Brain microvascular endothelial cell (primary cell): ENCODE data around the gene PDE11A.

Experiments used
- DNase-seq: peaks from one replicate; pipeline ENCODE4 v3.0.0-alpha.2; 2020
- H3K27ac ChIP-seq: fragments of 250-450 bp; sonication (Bioruptor Pico); 2 replicates; pipeline ENCODE4 v1.5.1; 2020; ENCODE audit warnings: mild to moderate bottlenecking, moderate library complexity
- H3K27me3 ChIP-seq: fragments of 250-450 bp; sonication (Bioruptor Pico); replicated peaks from 2 replicates; pipeline ENCODE4 v1.5.1; 2020; ENCODE audit warnings: mild to moderate bottlenecking
- H3K36me3 ChIP-seq: fragments of 250-450 bp; sonication (Bioruptor Pico); replicated peaks from 2 replicates; pipeline ENCODE4 v1.5.1; 2020; ENCODE audit warnings: mild to moderate bottlenecking
- H3K4me3 ChIP-seq: 2 replicates; pipeline ENCODE4 v1.5.1; 2011; ENCODE audit warnings: low read depth, mild to moderate bottlenecking, control low read depth, low read length, moderate library complexity
- CTCF ChIP-seq: IDR thresholded peaks from 2 replicates; pipeline ENCODE4 v1.5.1; 2011; ENCODE audit warnings: low read depth, mild to moderate bottlenecking, moderate library complexity, low read length, control low read depth, inconsistent platforms; ENCODE audit errors: missing control alignments
- in situ Hi-C: cut with HindIII; loops from 2 replicates; pipeline ENCODE4 v1.10.0; 2017; ENCODE audit warnings: low sequenced_read_pairs, low pct_ligation_motif_present

PDE11A gene

GRCh38 chr2:177600917-177601316 is 471.7 kb downstream of the PDE11A start:
- no peaks in the 10 kb centered on the region for H3K36me3 ChIP-seq
- H3K4me3 ChIP-seq, result no peak overlapping the region
- in situ Hi-C loops, result no loop called here
- no peak for DNase-seq
- H3K27ac ChIP-seq, result no peak overlapping the region
- peaks cover 2% of the 10 kb centered on the region for H3K27me3 ChIP-seq
- no peak for TF ChIP-seq CTCF

- no peak overlapping the region for H3K27ac ChIP-seq
- no peak overlapping the region for H3K4me3 ChIP-seq
- H3K36me3 ChIP-seq, result no peaks in the 10 kb centered on the region
- peaks cover 2% of the 10 kb centered on the region for H3K27me3 ChIP-seq
- no peak for TF ChIP-seq CTCF
- in situ Hi-C loops, result no loop called here
- no peak for DNase-seq
Observed at GRCh38 chr2:177599956-177600355, 472.6 kb downstream of the PDE11A start.

GRCh38 chr2:177599139-177599688 is 473.4 kb downstream of the PDE11A start:
- Histone ChIP-seq H3K4me3 (no peak overlapping the region), H3K27ac (no peak overlapping the region), H3K36me3 (no peaks in the 10 kb centered on the region), H3K27me3 (peaks cover 2% of the 10 kb centered on the region)
- no peak for TF ChIP-seq CTCF
- in situ Hi-C loops, result no loop called here
- no peak for DNase-seq

- H3K4me3 ChIP-seq, result no peak overlapping the region
- peaks cover 2% of the 10 kb centered on the region for H3K27me3 ChIP-seq
- DNase-seq, result no peak
- in situ Hi-C loops, result no loop called here
- no peaks in the 10 kb centered on the region for H3K36me3 ChIP-seq
- H3K27ac ChIP-seq, result no peak overlapping the region
- TF ChIP-seq CTCF, result no peak
Observed at GRCh38 chr2:177598326-177599138, 474.0 kb downstream of the PDE11A start.

- peaks cover 2% of the 10 kb centered on the region for H3K27me3 ChIP-seq
- TF ChIP-seq CTCF, result no peak
- no peak for DNase-seq
Observed at GRCh38 chr2:177597759-177598158, 474.8 kb downstream of the PDE11A start.

More at GRCh38 chr2:177597759-177598158, 474.8 kb downstream of the PDE11A start:
- Histone ChIP-seq H3K36me3 (no peaks in the 10 kb centered on the region), H3K4me3 (no peak overlapping the region), H3K27ac (no peak overlapping the region)
- in situ Hi-C loops, result no loop called here
